ENCODE data around the gene VPS51. TPM values are rescaled to one million over a fixed set of nuclear protein-coding genes. Genes with fewer than 3 reads are reported as not detected.
A peak's percentile ranks its signal among the peaks of the same experiment; 100 is the strongest.

VPS51 gene
- total RNA-seq, 1 experiment from 2014 or later, result 117 TPM

DNA sequence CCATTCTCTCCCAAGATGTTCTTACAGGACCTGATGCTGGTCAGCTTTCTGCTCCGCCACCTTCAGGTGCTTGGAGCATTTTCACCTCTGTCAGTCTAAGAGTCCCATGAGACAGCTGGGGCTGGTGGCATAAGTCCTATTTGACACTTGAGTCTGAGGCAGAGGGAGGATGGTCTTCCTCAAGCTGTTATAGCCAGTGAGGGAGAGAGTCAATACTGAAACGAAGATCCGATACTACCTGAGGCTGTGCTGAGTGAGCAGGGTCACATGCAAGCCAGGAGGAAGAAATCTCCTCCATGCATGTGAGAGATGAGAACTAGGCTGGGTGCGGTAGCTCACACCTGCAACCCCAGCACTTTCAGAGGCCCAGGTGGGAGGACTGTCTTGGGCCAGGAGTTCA, 6.4 kb upstream of the VPS51 start:
- DNase-seq, result no peak
- Histone ChIP-seq H3K36me3 (peaks cover 25% of the 10 kb centered on the region), H3K27me3 (no peaks in the 10 kb centered on the region), H3K9me3 (no peaks in the 10 kb centered on the region), H3K4me3 (no peak overlapping the region)

- no peak for DNase-seq
- Histone ChIP-seq H3K27me3 (no peaks in the 10 kb centered on the region), H3K9me3 (no peaks in the 10 kb centered on the region), H3K36me3 (peaks cover 19% of the 10 kb centered on the region), H3K4me3 (no peak overlapping the region)
Measured at GRCh38 chr11:65090628-65091027, 5.4 kb upstream of the VPS51 start.

- no peak for DNase-seq
- Histone ChIP-seq H3K27me3 (no peaks in the 10 kb centered on the region), H3K4me3 (peak overlapping the region; percentile 91), H3K36me3 (peaks cover 7% of the 10 kb centered on the region; the same call in 1 of the 2 replicates), H3K9me3 (no peaks in the 10 kb centered on the region)
Measured at GRCh38 chr11:65095427-65095826, 587 bp upstream of the VPS51 start.

GRCh38 chr11:65096926-65097325, 912 bp downstream of the VPS51 start:
- H3K36me3 ChIP-seq, result peaks cover 10% of the 10 kb centered on the region; the same call in 1 of the 2 replicates
- no peak for DNase-seq
- H3K4me3 ChIP-seq, result peak overlapping the region; percentile 91

GRCh38 chr11:65100674-65101350, 4.8 kb downstream of the VPS51 start:
- H3K27me3 ChIP-seq, result no peaks in the 10 kb centered on the region
- no peak for DNase-seq
- peaks cover 10% of the 10 kb centered on the region for H3K36me3 ChIP-seq
- no peaks in the 10 kb centered on the region for H3K9me3 ChIP-seq
- H3K4me3 ChIP-seq, result no peak overlapping the region

More at GRCh38 chr11:65096926-65097325, 912 bp downstream of the VPS51 start:
- Histone ChIP-seq H3K9me3 (no peaks in the 10 kb centered on the region), H3K27me3 (no peaks in the 10 kb centered on the region)

- DNase-seq, result peak; percentile 56
- H3K27me3 ChIP-seq, result no peaks in the 10 kb centered on the region
- H3K36me3 ChIP-seq, result peaks cover 10% of the 10 kb centered on the region
- no peak overlapping the region for H3K4me3 ChIP-seq
- H3K9me3 ChIP-seq, result no peaks in the 10 kb centered on the region
Measured at GRCh38 chr11:65102142-65103095, 6.4 kb downstream of the VPS51 start.

- Histone ChIP-seq H3K9me3 (no peaks in the 10 kb centered on the region), H3K36me3 (peaks cover 8% of the 10 kb centered on the region), H3K4me3 (no peak overlapping the region), H3K27me3 (no peaks in the 10 kb centered on the region)
- DNase-seq, result no peak
Measured at GRCh38 chr11:65103476-65103875, 7.5 kb downstream of the VPS51 start.

- H3K9me3 ChIP-seq, result no peaks in the 10 kb centered on the region
- H3K27me3 ChIP-seq, result no peaks in the 10 kb centered on the region
- H3K36me3 ChIP-seq, result peaks cover 3% of the 10 kb centered on the region
- no peak overlapping the region for H3K4me3 ChIP-seq
- DNase-seq, result no peak
Measured at GRCh38 chr11:65104628-65105027, 8.6 kb downstream of the VPS51 start.

DNA sequence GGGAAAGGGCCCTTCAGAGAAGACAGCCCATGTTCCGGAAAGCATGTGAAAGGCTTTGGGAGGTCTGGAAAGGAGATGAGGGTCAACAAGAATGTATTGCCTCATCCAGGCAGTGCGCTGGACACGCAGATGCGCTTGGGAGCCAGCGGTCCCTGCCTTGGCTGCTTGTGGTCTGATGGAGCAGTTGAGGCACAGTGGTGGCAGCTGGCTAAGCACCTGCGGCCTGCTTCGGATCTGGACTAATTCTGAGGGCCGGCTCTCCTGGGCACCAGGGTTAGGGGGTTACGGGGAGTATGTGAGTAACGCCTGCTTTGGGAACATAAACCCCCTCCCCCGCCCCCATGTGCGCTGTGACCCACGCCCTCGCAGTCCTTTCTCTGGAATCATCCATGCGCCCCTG, 11.1 kb downstream of the VPS51 start:
- Histone ChIP-seq H3K9me3 (no peaks in the 10 kb centered on the region), H3K4me3 (no peak overlapping the region), H3K27me3 (no peaks in the 10 kb centered on the region), H3K36me3 (peaks cover 8% of the 10 kb centered on the region)
- DNase-seq, result no peak

DNA sequence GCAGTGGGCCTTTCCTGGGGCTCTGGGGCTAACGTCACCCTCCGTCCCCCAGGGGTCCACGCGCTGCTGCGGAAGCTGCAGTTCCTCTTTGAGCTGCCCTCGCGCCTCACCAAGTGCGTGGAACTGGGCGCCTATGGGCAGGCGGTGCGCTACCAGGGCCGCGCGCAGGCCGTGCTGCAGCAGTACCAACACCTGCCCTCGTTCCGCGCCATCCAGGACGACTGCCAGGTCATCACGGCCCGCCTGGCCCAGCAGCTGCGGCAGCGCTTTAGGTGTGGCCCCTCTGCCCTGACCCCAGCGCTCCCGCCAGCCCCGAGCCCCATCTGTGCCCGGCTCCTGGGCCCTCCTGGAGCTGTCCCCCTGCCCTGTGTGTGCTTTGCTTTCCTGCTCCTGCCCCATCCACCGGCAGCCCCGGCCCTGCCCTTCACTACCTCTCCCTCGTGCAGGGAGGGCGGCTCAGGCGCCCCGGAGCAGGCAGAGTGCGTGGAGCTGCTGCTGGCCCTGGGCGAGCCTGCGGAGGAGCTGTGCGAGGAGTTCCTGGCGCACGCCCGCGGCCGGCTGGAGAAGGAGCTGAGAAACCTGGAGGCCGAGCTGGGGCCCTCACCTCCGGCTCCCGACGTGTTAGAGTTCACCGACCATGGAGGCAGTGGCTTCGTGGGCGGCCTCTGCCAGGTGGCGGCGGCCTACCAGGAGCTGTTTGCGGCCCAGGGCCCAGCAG, 11.9 kb downstream of the VPS51 start:
- DNase-seq, result no peak
- Histone ChIP-seq H3K27me3 (no peaks in the 10 kb centered on the region), H3K4me3 (no peak overlapping the region), H3K9me3 (no peaks in the 10 kb centered on the region), H3K36me3 (peaks cover 8% of the 10 kb centered on the region)

DNA sequence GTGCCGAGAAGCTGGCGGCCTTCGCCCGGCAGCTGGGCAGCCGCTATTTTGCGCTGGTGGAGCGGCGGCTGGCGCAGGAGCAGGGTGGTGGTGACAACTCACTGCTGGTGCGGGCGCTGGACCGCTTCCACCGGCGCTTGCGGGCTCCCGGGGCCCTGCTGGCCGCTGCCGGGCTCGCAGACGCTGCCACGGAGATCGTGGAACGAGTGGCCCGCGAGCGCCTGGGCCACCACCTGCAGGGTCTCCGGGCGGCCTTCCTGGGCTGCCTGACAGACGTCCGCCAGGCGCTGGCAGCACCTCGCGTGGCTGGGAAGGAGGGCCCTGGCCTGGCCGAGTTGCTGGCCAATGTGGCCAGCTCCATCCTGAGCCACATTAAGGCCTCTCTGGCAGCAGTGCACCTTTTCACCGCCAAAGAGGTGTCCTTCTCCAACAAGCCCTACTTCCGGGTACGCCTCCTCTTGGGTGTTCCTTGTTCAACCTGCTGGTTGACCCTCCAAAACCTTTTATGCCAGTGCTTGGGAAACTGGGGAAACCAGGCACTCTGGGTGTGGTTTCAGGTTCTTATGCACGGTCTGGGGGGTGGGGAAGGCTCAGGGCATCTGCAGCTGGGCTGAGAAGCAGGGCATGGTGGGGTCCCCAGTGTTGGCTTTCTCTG, 12.6 kb downstream of the VPS51 start:
- DNase-seq, result no peak
- peaks cover 8% of the 10 kb centered on the region for H3K36me3 ChIP-seq
- H3K4me3 ChIP-seq, result no peak overlapping the region
- H3K27me3 ChIP-seq, result no peaks in the 10 kb centered on the region
- no peaks in the 10 kb centered on the region for H3K9me3 ChIP-seq

GRCh38 chr11:65109231-65110198, 13.5 kb downstream of the VPS51 start:
- peaks cover 8% of the 10 kb centered on the region for H3K36me3 ChIP-seq
- no peaks in the 10 kb centered on the region for H3K27me3 ChIP-seq
- H3K4me3 ChIP-seq, result no peak overlapping the region
- DNase-seq, result no peak
- H3K9me3 ChIP-seq, result no peaks in the 10 kb centered on the region

DNA sequence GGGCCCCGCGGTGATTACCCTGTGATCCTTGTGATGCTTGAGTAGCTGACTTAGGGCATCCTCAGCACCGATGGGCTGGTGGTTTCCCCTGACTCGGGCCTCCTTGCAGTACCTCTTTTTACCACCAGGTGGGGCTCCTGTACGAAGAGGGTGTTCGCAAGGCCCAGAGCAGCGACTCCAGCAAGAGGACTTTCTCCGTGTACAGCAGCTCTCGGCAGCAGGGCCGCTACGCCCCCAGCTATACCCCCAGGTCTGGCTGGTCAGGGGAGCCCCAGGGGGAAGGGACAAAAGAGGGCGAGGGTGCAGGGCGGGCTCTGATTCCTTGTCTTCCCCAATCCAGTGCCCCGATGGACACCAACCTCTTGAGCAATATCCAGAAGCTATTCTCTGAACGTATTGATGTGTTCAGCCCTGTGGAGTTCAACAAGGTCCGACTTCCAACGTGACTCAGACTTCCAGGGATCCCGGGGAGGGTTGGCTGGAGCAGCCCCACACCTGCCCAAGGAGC, 14.4 kb downstream of the VPS51 start:
- peaks cover 10% of the 10 kb centered on the region for H3K36me3 ChIP-seq
- peak; percentile 70 for DNase-seq
- no peak overlapping the region for H3K4me3 ChIP-seq
- no peaks in the 10 kb centered on the region for H3K27me3 ChIP-seq
- H3K9me3 ChIP-seq, result no peaks in the 10 kb centered on the region

DNA sequence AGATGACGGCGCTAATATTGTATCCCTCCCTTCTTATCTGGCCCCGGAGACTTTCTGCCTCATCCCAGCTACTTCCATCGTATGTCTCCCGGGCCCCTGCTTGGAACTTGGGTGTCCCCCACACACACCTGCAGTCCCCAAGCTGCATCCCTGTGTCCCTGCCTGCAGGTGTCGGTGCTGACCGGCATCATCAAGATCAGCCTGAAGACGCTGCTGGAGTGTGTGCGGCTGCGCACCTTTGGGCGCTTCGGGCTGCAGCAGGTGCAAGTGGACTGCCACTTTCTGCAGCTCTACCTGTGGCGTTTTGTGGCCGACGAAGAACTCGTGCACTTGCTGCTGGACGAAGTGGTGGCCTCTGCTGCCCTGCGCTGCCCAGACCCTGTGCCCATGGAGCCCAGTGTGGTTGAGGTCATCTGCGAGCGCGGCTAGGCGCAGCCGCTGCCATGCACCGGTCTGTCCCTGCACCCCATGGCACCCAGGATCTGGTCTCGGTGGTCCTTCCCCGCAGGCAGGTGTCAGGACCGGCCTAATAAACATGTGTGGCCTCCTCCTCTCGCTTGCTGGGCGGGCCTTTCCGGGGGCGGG, 15.2 kb downstream of the VPS51 start:
- no peak for DNase-seq
- no peak overlapping the region for H3K4me3 ChIP-seq
- no peaks in the 10 kb centered on the region for H3K27me3 ChIP-seq
- H3K9me3 ChIP-seq, result no peaks in the 10 kb centered on the region
- peaks cover 18% of the 10 kb centered on the region for H3K36me3 ChIP-seq

Measured in MG63 (cell line).